Iris pigment epithelial cell (primary cell): ENCODE measurements around the gene ACTL6B.

ENCODE experiments used
- DNase-seq: peaks from one replicate; pipeline ENCODE4 v3.0.0-alpha.2; 2011; ENCODE audit warnings: low read depth

Gene ACTL6B

GRCh38 chr7:100683659-100684533 is 27.6 kb upstream of the ACTL6B start:
- DNase-seq = no peak

GRCh38 chr7:100682991-100683658 is 26.9 kb upstream of the ACTL6B start:
- DNase-seq = no peak

GRCh38 chr7:100682228-100682741 is 26.0 kb upstream of the ACTL6B start:
- DNase-seq = peak; percentile 35

GRCh38 chr7:100681491-100682227 is 25.4 kb upstream of the ACTL6B start:
- no peak for DNase-seq

GRCh38 chr7:100680576-100681271 is 24.5 kb upstream of the ACTL6B start:
- DNase-seq = no peak

- no peak for DNase-seq
Measured at GRCh38 chr7:100679927-100680575, 23.8 kb upstream of the ACTL6B start.

GRCh38 chr7:100679129-100679926 is 23.1 kb upstream of the ACTL6B start:
- DNase-seq = no peak

- no peak for DNase-seq
Measured at GRCh38 chr7:100678291-100678984, 22.2 kb upstream of the ACTL6B start.

GRCh38 chr7:100677308-100678267 is 21.3 kb upstream of the ACTL6B start:
- DNase-seq = no peak

- no peak for DNase-seq
Measured at GRCh38 chr7:100676501-100677306, 20.5 kb upstream of the ACTL6B start.

- peak; percentile 84 for DNase-seq
Measured at GRCh38 chr7:100675581-100676350, 19.5 kb upstream of the ACTL6B start.

GRCh38 chr7:100675105-100675451 is 18.8 kb upstream of the ACTL6B start:
- DNase-seq = peak; percentile 29

GRCh38 chr7:100674411-100675104 is 18.3 kb upstream of the ACTL6B start:
- peak; percentile 29 for DNase-seq

- peak; percentile 20 for DNase-seq
Measured at GRCh38 chr7:100673942-100674410, 17.7 kb upstream of the ACTL6B start.

GRCh38 chr7:100673302-100673941 is 17.2 kb upstream of the ACTL6B start, which contains the start of gene GNB2:
Gene GNB2 (plus strand): TSS chr7:100673740. CDS start chr7:100676266, 2,526 bp downstream.
- DNase-seq = peak; percentile 99
